OCI-LY7 (cell line): ENCODE results near the gene HRK. TPM values are rescaled to one million over a fixed set of nuclear protein-coding genes. Genes with fewer than 3 reads are reported as not detected.
A peak's percentile ranks its signal among the peaks of the same experiment; 100 is the strongest.

ENCODE experiments used
- BruUV-seq: library from RNA; stranded (reverse); fragments of 400-500 nt; replicated peaks from 2 replicates; lab custom pipeline; 2021; lab: Mats Ljungman, UMichigan
- CTCF ChIA-PET: fragments of 300-600 bp; sonication (Branson Sonifier 250); formaldehyde crosslinking; loops from one replicate; lab custom pipeline; 2022; ENCODE audit warnings: antibody characterized with exemption; ENCODE audit not compliant: unreplicated experiment; lab: Charles Lee
- POLR2A ChIA-PET: fragments of 300-600 bp; sonication (Branson Sonifier 250); formaldehyde crosslinking; loops from one replicate; lab custom pipeline; 2022; ENCODE audit warnings: antibody characterized with exemption; lab: Charles Lee
- DNase-seq: peaks from one replicate; pipeline ENCODE4 v3.0.0-alpha.2; 2015; ENCODE audit warnings: low spot score
- H2AFZ ChIP-seq: fragments of 200-600 bp; sonication (generic), shearing (Covaris generic); 2 replicates; pipeline ENCODE4 v1.6.1; 2014; ENCODE audit warnings: mild to moderate bottlenecking, antibody characterized with exemption, low read length, moderate library complexity
- H3K27ac ChIP-seq: fragments of 200-600 bp; sonication (generic); 2 replicates; pipeline ENCODE4 v1.5.1; 2014; ENCODE audit warnings: mixed run types, low read depth, mild to moderate bottlenecking, moderate library complexity, low read length, inconsistent platforms; ENCODE audit not compliant: poor library complexity, severe bottlenecking
- H3K36me3 ChIP-seq: fragments of 200-600 bp; sonication (generic); 2 replicates; pipeline ENCODE4 v1.6.1; 2014; ENCODE audit warnings: mild to moderate bottlenecking, antibody characterized with exemption, low read length, moderate library complexity, mixed read lengths; ENCODE audit not compliant: insufficient read depth
- H3K4me1 ChIP-seq: fragments of 200-600 bp; sonication (generic); 2 replicates; pipeline ENCODE4 v1.5.1; 2014; ENCODE audit warnings: mild to moderate bottlenecking, low read length; ENCODE audit not compliant: insufficient read depth, poor library complexity, severe bottlenecking
- H3K4me2 ChIP-seq: fragments of 200-600 bp; sonication (generic); 2 replicates; pipeline ENCODE4 v1.6.1; 2014; ENCODE audit warnings: mild to moderate bottlenecking, low read length
- H3K4me3 ChIP-seq: fragments of 200-600 bp; sonication (generic); 2 replicates; pipeline ENCODE4 v1.5.1; 2014; ENCODE audit warnings: mild to moderate bottlenecking, low read depth, low read length; ENCODE audit not compliant: poor library complexity, severe bottlenecking
- H3K79me2 ChIP-seq: fragments of 200-600 bp; sonication (generic); 2 replicates; pipeline ENCODE4 v1.6.1; 2016; ENCODE audit warnings: low read depth, mild to moderate bottlenecking, low read length, moderate library complexity, mixed read lengths; ENCODE audit not compliant: insufficient read depth
- H3K9me2 ChIP-seq: fragments of 200-600 bp; sonication (generic); 2 replicates; pipeline ENCODE4 v1.6.1; 2016; ENCODE audit warnings: mild to moderate bottlenecking, low read length, mixed read lengths; ENCODE audit not compliant: insufficient read depth
- H3K9me3 ChIP-seq: fragments of 200-600 bp; sonication (generic); 2 replicates; pipeline ENCODE4 v1.6.1; 2014; ENCODE audit warnings: mild to moderate bottlenecking, mixed run types, low read length, mixed read lengths
- H4K20me1 ChIP-seq: fragments of 200-600 bp; sonication (generic); 2 replicates; pipeline ENCODE4 v1.6.1; 2014; ENCODE audit warnings: mild to moderate bottlenecking, antibody characterized with exemption, low read length, moderate library complexity, mixed read lengths; ENCODE audit not compliant: insufficient read depth
- CTCF ChIP-seq: fragments of 200-600 bp; sonication (generic); conservative IDR thresholded peaks from 2 replicates; pipeline ENCODE4 v1.5.1; 2014; ENCODE audit warnings: mild to moderate bottlenecking, antibody characterized with exemption, low read length, moderate library complexity, mixed read lengths
- EZH2phosphoT487 ChIP-seq: fragments of 200-600 bp; sonication (generic); IDR thresholded peaks from 2 replicates; pipeline ENCODE4 v1.6.1; 2018; ENCODE audit warnings: low read depth, borderline replicate concordance, mild to moderate bottlenecking, mixed run types, antibody characterized with exemption, low read length, moderate library complexity, mixed read lengths
- intact Hi-C: fragments of 100-400 bp; cut with micrococcal nuclease; formaldehyde crosslinking; loops from one replicate; pipeline ENCODE4 v1.10.0; 2022; ENCODE audit not compliant: unreplicated experiment
- total RNA-seq, 2 experiments: library from RNA; depleted of rRNA in 1 of 2; stranded (reverse); fragments of >200 nt in 1 of 2; shearing (Covaris generic) in 1 of 2; gene quantifications; 2 replicates each; pipeline ENCODE4 v1.2.3, GENCODE V29; 2014 to 2022

HRK gene
- total RNA-seq, 2 experiments from 2014 or later: 16.5 to 17.8 TPM

GRCh38 chr12:116885491-116885890, 4.2 kb upstream of the HRK start:
- H3K27ac ChIP-seq: no peak overlapping the region
- no peak overlapping the region for H3K4me3 ChIP-seq
- no TSS peak for BruUV-seq
- intact Hi-C loops: loop anchor here (10.0 kb wide), 1 partner anchor 229 kb away; no protein-coding TSS in a partner anchor
- CTCF ChIA-PET: interaction anchor here (0.6 kb wide), 1 partner anchor 181 kb away, joined by 3 read pairs; no protein-coding TSS in a partner anchor
- no peaks in the 10 kb centered on the region for H3K79me2 ChIP-seq
- H3K36me3 ChIP-seq: no peaks in the 10 kb centered on the region
- H2AFZ ChIP-seq: peak overlapping the region; percentile 28; the same call in 1 of the 2 replicates
- no peaks in the 10 kb centered on the region for H3K9me3 ChIP-seq
- H3K4me2 ChIP-seq: 0 out of 2 replicates have a peak overlapping the region, but pooled peaks have one; percentile 11
- POLR2A ChIA-PET: interaction anchor here (0.7 kb wide), 2 partner anchors 70 to 83 kb away, joined by 3 to 10 read pairs; no protein-coding TSS in a partner anchor
- no peaks in the 10 kb centered on the region for H4K20me1 ChIP-seq
- peaks cover 34% of the 10 kb centered on the region for H3K4me1 ChIP-seq
- TF ChIP-seq EZH2phosphoT487 (no peak), CTCF (no peak)
- DNase-seq: peak; percentile 50
- no peaks in the 10 kb centered on the region for H3K9me2 ChIP-seq

GRCh38 chr12:116884871-116885270, 3.6 kb upstream of the HRK start:
- Histone ChIP-seq H3K9me2 (no peaks in the 10 kb centered on the region), H3K27ac (no peak overlapping the region), H3K79me2 (no peaks in the 10 kb centered on the region), H3K9me3 (no peaks in the 10 kb centered on the region), H2AFZ (peak overlapping the region; percentile 28; the same call in 1 of the 2 replicates), H3K36me3 (no peaks in the 10 kb centered on the region), H4K20me1 (no peaks in the 10 kb centered on the region), H3K4me2 (0 out of 2 replicates have a peak overlapping the region, but pooled peaks have one; percentile 11), H3K4me1 (peaks cover 35% of the 10 kb centered on the region), H3K4me3 (no peak overlapping the region)
- intact Hi-C loops: loop anchor here (10.0 kb wide), 1 partner anchor 230 kb away; no protein-coding TSS in a partner anchor
- ChIA-PET POLR2A (interaction anchor here (0.7 kb wide), 1 partner anchor 71 kb away, joined by 3 read pairs; no protein-coding TSS in a partner anchor), CTCF (interaction anchor here (0.6 kb wide), 1 partner anchor 181 kb away, joined by 3 read pairs; no protein-coding TSS in a partner anchor)
- TF ChIP-seq CTCF: no peak
- no peak for TF ChIP-seq EZH2phosphoT487
- no peak for DNase-seq
- no TSS peak for BruUV-seq

GRCh38 chr12:116882742-116883141, 1.5 kb upstream of the HRK start:
- no peaks in the 10 kb centered on the region for H3K9me3 ChIP-seq
- ChIA-PET POLR2A (interaction anchor here (0.6 to 1.1 kb wide), 7 partner anchors 9 to 181 kb away, joined by 3 to 4 read pairs (median 4); no protein-coding TSS in a partner anchor), CTCF (interaction anchor here (0.8 to 1.8 kb wide), 3 partner anchors 173 to 181 kb away, joined by 4 to 13 read pairs (median 4); no protein-coding TSS in a partner anchor)
- H2AFZ ChIP-seq: no peak overlapping the region
- H3K79me2 ChIP-seq: no peaks in the 10 kb centered on the region; the same call in 1 of the 2 replicates
- H3K27ac ChIP-seq: no peak overlapping the region
- DNase-seq: peak; percentile 75
- no peaks in the 10 kb centered on the region for H3K9me2 ChIP-seq
- H3K4me1 ChIP-seq: peaks cover 50% of the 10 kb centered on the region
- H3K4me2 ChIP-seq: peak overlapping the region; percentile 96
- no peak overlapping the region for H3K4me3 ChIP-seq
- no TSS peak for BruUV-seq
- no peaks in the 10 kb centered on the region for H4K20me1 ChIP-seq
- TF ChIP-seq CTCF (peak; percentile 71), EZH2phosphoT487 (no peak)
- H3K36me3 ChIP-seq: peaks cover 7% of the 10 kb centered on the region; the same call in 1 of the 2 replicates
- intact Hi-C loops: loop anchor here (1.0 to 10.0 kb wide), 2 partner anchors 179 to 232 kb away; no protein-coding TSS in a partner anchor
